A549 (cell line): ENCODE data around the gene HAND1. TPM values are rescaled to one million over a fixed set of nuclear protein-coding genes. Genes with fewer than 3 reads are reported as not detected.
A peak's percentile ranks its signal among the peaks of the same experiment; 100 is the strongest.

Experiments used
- ATAC-seq, 2 experiments: fragments of 200-7000 bp in 1 of 2; fragments of >200 bp in 1 of 2; cut with Nextera tagmentation in 1 of 2; cut with Tn5 transposase in 1 of 2; 3 replicates each; pipeline versions ENCODE4 v1.8.0 to v1.9.1; 2018 to 2020; ENCODE audit warnings: mild to moderate bottlenecking in 1 of 2, moderate library complexity in 1 of 2
- CTCF ChIA-PET: fragments of 300-600 bp; sonication (Branson Sonifier 250); formaldehyde crosslinking; extraction: SDS; loops from one replicate; lab custom pipeline; 2021; ENCODE audit warnings: antibody characterized with exemption, inconsistent platforms; lab: Yijun Ruan, JAX
- POLR2A ChIA-PET: fragments of 350-600 bp; formaldehyde crosslinking; extraction: SDS; loops from one replicate; lab custom pipeline; 2021; ENCODE audit warnings: antibody characterized with exemption, inconsistent platforms; lab: Yijun Ruan, JAX
- DNase-seq, 2 experiments: peaks; one replicate each; pipeline versions ENCODE4 v3.0.0 to v3.0.0-alpha.2; 2011 to 2016; ENCODE audit warnings: low read depth in 1 of 2, low spot score in 1 of 2
- FAIRE-seq: peaks from 2 replicates; lab custom pipeline; 2011; peaks lifted over from hg19 to GRCh38; lab: Jason Lieb, UNC
- H3K27ac ChIP-seq, 2 experiments: fragments of >200 bp; sonication (Bioruptor Twin); formaldehyde crosslinking; 3 replicates each; pipeline ENCODE4 v1.5.1; 2016 to 2017
- H3K4me1 ChIP-seq: fragments of >200 bp; sonication (Bioruptor Twin); formaldehyde crosslinking; 3 replicates; pipeline ENCODE4 v1.6.1; 2016
- H3K4me2 ChIP-seq: fragments of >200 bp; sonication (Bioruptor Twin); formaldehyde crosslinking; 3 replicates; pipeline ENCODE4 v1.6.1; 2016
- H3K4me3 ChIP-seq: fragments of >200 bp; sonication (Bioruptor Twin); formaldehyde crosslinking; 3 replicates; pipeline ENCODE4 v1.5.1; 2016
- H3K9me3 ChIP-seq: fragments of >200 bp; sonication (Bioruptor Twin); formaldehyde crosslinking; 3 replicates; pipeline ENCODE4 v1.6.1; 2016
- CHD2 ChIP-seq: fragments of 150-350 bp; IDR thresholded peaks from 2 replicates; pipeline ENCODE4 v1.6.1; 2014; ENCODE audit warnings: low read length; ENCODE audit not compliant: partially characterized antibody
- FOSL2 ChIP-seq, 2 experiments: fragments of 450-650 bp in 1 of 2; fragments of >200 bp in 1 of 2; sonication (Bioruptor Twin) in 1 of 2; formaldehyde crosslinking; IDR thresholded peaks; 2 replicates each; pipeline versions ENCODE4 v1.5.0 to v1.6.1; 2016 to 2020; ENCODE audit warnings: mild to moderate bottlenecking in 1 of 2, moderate library complexity in 1 of 2
- HOXB5 ChIP-seq: fragments of 250-450 bp; sonication (Bioruptor Pico); IDR thresholded peaks from 2 replicates; pipeline ENCODE4 v1.5.0; 2020; ENCODE audit warnings: mild to moderate bottlenecking, moderate library complexity
- JUN ChIP-seq, 2 experiments: fragments of >200 bp; sonication (Bioruptor Twin); formaldehyde crosslinking; IDR thresholded peaks; 2 replicates in 1 of 2; 3 replicates in 1 of 2; pipeline ENCODE4 v1.6.1; 2016 to 2017
- JUNB ChIP-seq: fragments of >200 bp; sonication (Bioruptor Twin); formaldehyde crosslinking; IDR thresholded peaks from 2 replicates; pipeline ENCODE4 v1.6.1; 2016
- KDM1A ChIP-seq: fragments of 200-600 bp; sonication (generic); IDR thresholded peaks from 2 replicates; pipeline ENCODE4 v1.6.1; 2016; ENCODE audit warnings: low read depth, mild to moderate bottlenecking
- KDM5A ChIP-seq: fragments of 200-600 bp; sonication (generic); IDR thresholded peaks from 2 replicates; pipeline ENCODE4 v1.6.1; 2016; ENCODE audit warnings: antibody characterized with exemption, mild to moderate bottlenecking
- MAFK ChIP-seq: fragments of 450-650 bp; IDR thresholded peaks from 2 replicates; pipeline ENCODE4 v1.6.1; 2014; ENCODE audit not compliant: partially characterized antibody
- MAX ChIP-seq: IDR thresholded peaks from 2 replicates; pipeline ENCODE4 v1.6.1; 2012
- NPAS2 ChIP-seq: fragments of 250-450 bp; sonication (Bioruptor Pico); IDR thresholded peaks from 2 replicates; pipeline ENCODE4 v1.8.0; 2022; ENCODE audit warnings: mild to moderate bottlenecking, moderate library complexity, borderline replicate concordance
- PHF8 ChIP-seq: fragments of 200-600 bp; sonication (generic); IDR thresholded peaks from 2 replicates; pipeline ENCODE4 v1.6.1; 2016; ENCODE audit warnings: low read depth, mild to moderate bottlenecking, antibody characterized with exemption, moderate library complexity, borderline replicate concordance
- POLR2A ChIP-seq: IDR thresholded peaks from 2 replicates; pipeline ENCODE4 v1.6.1; 2012; ENCODE audit warnings: mild to moderate bottlenecking, low read length
- RCOR1 ChIP-seq: fragments of 150-350 bp; IDR thresholded peaks from 2 replicates; pipeline ENCODE4 v1.6.1; 2014; ENCODE audit warnings: antibody characterized with exemption, low read length, low read depth
- SREBF2 ChIP-seq: fragments of 450-650 bp; IDR thresholded peaks from 2 replicates; pipeline ENCODE4 v1.6.1; 2014; ENCODE audit warnings: mild to moderate bottlenecking, moderate library complexity
- TFCP2L1 ChIP-seq: fragments of 250-450 bp; sonication (Bioruptor Pico); IDR thresholded peaks from 2 replicates; pipeline ENCODE4 v1.5.0; 2021; ENCODE audit warnings: mild to moderate bottlenecking
- ZNF302 ChIP-seq: fragments of 250-450 bp; sonication (Bioruptor Pico); IDR thresholded peaks from 2 replicates; pipeline ENCODE4 v1.9.0; 2021; ENCODE audit warnings: inconsistent platforms, mild to moderate bottlenecking, moderate library complexity
- whole genome bisulfite sequencing: methylation state at CpG from one replicate; pipeline ENCODE4 v1.1.6; 2017; ENCODE audit errors: missing lambda C conversion rate; 5-methylcytosine and 5-hydroxymethylcytosine counted together
- polyA plus RNA-seq, 4 experiments: library from polyadenylated mRNA; depleted of rRNA in 3 of 4; stranded (reverse); fragments of >200 nt; fragmentation: RNase III in 1 of 4; extraction: RNeasy Plus Mini Kit Qiagen cat#74134 plus additional on column Dnase treatment in 1 of 4; gene quantifications; 2 replicates in 3 of 4; 3 replicates in 1 of 4; pipeline ENCODE4 v1.2.3, GENCODE V29; 2011 to 2017
- TF ChIP-seq, protein P1 (sequence below): fragments of >200 bp; sonication (Bioruptor Twin); formaldehyde crosslinking; IDR thresholded peaks from 3 replicates; pipeline ENCODE4 v1.5.1; 2016
- TF ChIP-seq, protein P2 (sequence below): IDR thresholded peaks from 2 replicates; pipeline ENCODE4 v1.6.1; 2012
- TF ChIP-seq, protein P3 (sequence below): fragments of >200 bp; sonication (Bioruptor Twin); formaldehyde crosslinking; IDR thresholded peaks from 3 replicates; pipeline ENCODE4 v1.6.1; 2016
- TF ChIP-seq, protein P4 (sequence below): IDR thresholded peaks from 2 replicates; pipeline ENCODE4 v1.6.1; 2012; ENCODE audit warnings: low read depth, borderline replicate concordance

The HAND1 gene
- polyA plus RNA-seq, 2 of the 4 experiments (the other 2 are of a cell fraction): 0.04 TPM; not detected in 1

GRCh38 chr5:154449786-154450185 lies 28.2 kb downstream of the HAND1 start (continued):
- no peak for TF ChIP-seq RCOR1

- CTCF ChIA-PET: interaction anchor here (1.0 to 4.8 kb wide), 4 partner anchors 14 to 193 kb away, joined by 3 to 24 read pairs (median 6); no protein-coding TSS in a partner anchor
- WGBS: 22% methylated on average over 10 of the region's 10 CpGs
- DNase-seq: peak in 1 of 2 experiments; percentile 34
- peak; percentile 1 to 2; a peak in 3 of 6 replicates for ATAC-seq
- FAIRE-seq: no peak
- Histone ChIP-seq H3K27ac (peak overlapping the region; percentile 70 to 96; a peak in 5 of 6 replicates), H3K9me3 (no peaks in the 10 kb centered on the region), H3K4me3 (peak overlapping the region; percentile 95)
- POLR2A ChIA-PET: interaction anchor here (1.1 kb wide), 1 partner anchor 257 kb away, joined by 3 read pairs; the partner anchor contains the start of gene GALNT10
- TF ChIP-seq, protein P1, sequence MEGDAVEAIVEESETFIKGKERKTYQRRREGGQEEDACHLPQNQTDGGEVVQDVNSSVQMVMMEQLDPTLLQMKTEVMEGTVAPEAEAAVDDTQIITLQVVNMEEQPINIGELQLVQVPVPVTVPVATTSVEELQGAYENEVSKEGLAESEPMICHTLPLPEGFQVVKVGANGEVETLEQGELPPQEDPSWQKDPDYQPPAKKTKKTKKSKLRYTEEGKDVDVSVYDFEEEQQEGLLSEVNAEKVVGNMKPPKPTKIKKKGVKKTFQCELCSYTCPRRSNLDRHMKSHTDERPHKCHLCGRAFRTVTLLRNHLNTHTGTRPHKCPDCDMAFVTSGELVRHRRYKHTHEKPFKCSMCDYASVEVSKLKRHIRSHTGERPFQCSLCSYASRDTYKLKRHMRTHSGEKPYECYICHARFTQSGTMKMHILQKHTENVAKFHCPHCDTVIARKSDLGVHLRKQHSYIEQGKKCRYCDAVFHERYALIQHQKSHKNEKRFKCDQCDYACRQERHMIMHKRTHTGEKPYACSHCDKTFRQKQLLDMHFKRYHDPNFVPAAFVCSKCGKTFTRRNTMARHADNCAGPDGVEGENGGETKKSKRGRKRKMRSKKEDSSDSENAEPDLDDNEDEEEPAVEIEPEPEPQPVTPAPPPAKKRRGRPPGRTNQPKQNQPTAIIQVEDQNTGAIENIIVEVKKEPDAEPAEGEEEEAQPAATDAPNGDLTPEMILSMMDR: no peak
- TF ChIP-seq, all 56 proteins: peak for 0
- Histone ChIP-seq H3K4me1 (peaks cover 29% of the 10 kb centered on the region), H3K4me2 (peak overlapping the region; percentile 95)
Measured at GRCh38 chr5:154447089-154447725, 30.8 kb downstream of the HAND1 start.

DNA sequence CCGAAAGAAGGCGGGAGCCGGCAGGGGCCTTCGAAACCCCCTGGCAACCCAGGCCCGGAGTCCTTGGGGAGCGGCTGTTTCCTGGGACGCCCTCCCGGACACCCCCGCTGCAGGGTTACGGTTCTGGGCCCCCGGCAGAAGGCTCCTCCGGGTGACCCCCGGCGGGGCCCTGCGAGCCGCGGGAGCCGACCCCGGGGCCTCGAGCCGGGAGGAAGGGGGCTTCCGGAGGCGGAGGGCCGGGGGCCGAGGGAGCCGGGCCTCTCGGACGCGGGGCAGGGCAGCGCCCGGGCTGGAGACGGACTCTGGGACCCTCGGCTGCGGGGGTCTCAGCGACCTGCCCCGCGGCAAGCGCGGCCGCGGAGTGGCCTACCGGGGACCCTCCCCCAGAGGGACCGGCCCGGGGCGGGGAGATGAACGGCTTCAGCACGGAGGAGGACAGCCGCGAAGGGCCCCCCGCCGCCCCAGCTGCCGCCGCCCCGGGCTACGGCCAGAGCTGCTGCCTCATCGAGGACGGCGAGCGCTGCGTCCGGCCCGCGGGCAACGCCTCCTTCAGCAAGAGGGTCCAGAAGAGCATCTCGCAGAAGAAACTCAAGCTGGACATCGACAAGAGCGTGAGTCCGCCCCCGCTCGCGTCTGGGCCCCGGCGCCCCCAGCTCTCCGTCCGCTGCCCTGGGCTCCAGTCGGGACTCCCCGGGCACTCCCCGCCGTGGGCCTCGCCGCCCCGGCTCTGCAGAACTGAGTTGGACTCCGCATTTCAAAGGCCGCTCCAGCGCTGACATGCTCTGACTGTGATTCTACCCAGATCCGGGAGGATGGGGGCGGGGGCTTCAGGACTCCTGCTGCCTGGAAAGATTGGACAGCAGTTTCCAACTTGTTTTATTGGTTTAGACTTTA lies 31.6 kb downstream of the HAND1 start:
- ATAC-seq: peak; percentile 55 to 57
- ChIA-PET POLR2A (interaction anchor here (1.1 kb wide), 1 partner anchor 256 kb away, joined by 3 read pairs; the partner anchor contains the start of gene GALNT10), CTCF (interaction anchor here (4.8 kb wide), 1 partner anchor 20 kb away, joined by 24 read pairs; no protein-coding TSS in a partner anchor)
- no peak for FAIRE-seq
- TF ChIP-seq KDM1A (no peak), PHF8 (peak; percentile 51; the same call in 1 of the 2 replicates)
- peaks cover 29% of the 10 kb centered on the region for H3K4me1 ChIP-seq
- H3K4me3 ChIP-seq: peak overlapping the region; percentile 95
- 1% methylated on average over 12 of the region's 87 CpGs for WGBS
- H3K9me3 ChIP-seq: no peaks in the 10 kb centered on the region
- H3K27ac ChIP-seq: peak overlapping the region; percentile 70 to 96
- DNase-seq: peak; percentile 39 to 46
- peak overlapping the region; percentile 95 for H3K4me2 ChIP-seq

GRCh38 chr5:154445422-154446194 lies 32.4 kb downstream of the HAND1 start, which contains the start of gene SAP30L:
TSS of gene SAP30L (plus strand) at chr5:154445997. CDS start at chr5:154446605, 608 bp downstream.
- DNase-seq (peak; percentile 89 to 100), ATAC-seq (peak; percentile 94 to 96), FAIRE-seq (no peak)
- H3K27ac ChIP-seq: peak within 1 kb of the TSS; percentile 70 to 96
- CTCF ChIA-PET: no interaction called here
- WGBS: under 1% methylated on average over 33 of the region's 70 CpGs
- peak within 1 kb of the TSS; percentile 97 for H3K4me2 ChIP-seq
- peak within 1 kb of the TSS; percentile 95 for H3K4me3 ChIP-seq
- peaks cover 29% of the 10 kb centered on the region for H3K4me1 ChIP-seq
- TF ChIP-seq, protein P2, sequence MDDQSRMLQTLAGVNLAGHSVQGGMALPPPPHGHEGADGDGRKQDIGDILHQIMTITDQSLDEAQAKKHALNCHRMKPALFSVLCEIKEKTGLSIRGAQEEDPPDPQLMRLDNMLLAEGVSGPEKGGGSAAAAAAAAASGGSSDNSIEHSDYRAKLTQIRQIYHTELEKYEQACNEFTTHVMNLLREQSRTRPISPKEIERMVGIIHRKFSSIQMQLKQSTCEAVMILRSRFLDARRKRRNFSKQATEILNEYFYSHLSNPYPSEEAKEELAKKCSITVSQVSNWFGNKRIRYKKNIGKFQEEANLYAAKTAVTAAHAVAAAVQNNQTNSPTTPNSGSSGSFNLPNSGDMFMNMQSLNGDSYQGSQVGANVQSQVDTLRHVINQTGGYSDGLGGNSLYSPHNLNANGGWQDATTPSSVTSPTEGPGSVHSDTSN: peak; percentile 98
- TF ChIP-seq ZNF302 (CRISPR knock-in tag) (no peak), JUN (IDR thresholded peaks at IDR 0.05) (peak in 1 of 2 experiments; percentile 52; a peak in 2 of 5 replicates), TFCP2L1 (CRISPR knock-in tag) (no peak), KDM5A (no peak; the same call in 1 of the 2 replicates), MAX (peak; percentile 33), FOSL2 (IDR thresholded peaks at IDR 0.05) (no peak), FOSL2 (CRISPR knock-in tag; IDR thresholded peaks at IDR 0.05) (no peak), HOXB5 (no peak), POLR2A (peak; percentile 48), NPAS2 (CRISPR knock-in tag) (no peak), JUNB (no peak), SREBF2 (no peak), PHF8 (peak; percentile 35; the same call in 1 of the 2 replicates), CHD2 (no peak), MAFK (no peak)
- TF ChIP-seq, protein P3, sequence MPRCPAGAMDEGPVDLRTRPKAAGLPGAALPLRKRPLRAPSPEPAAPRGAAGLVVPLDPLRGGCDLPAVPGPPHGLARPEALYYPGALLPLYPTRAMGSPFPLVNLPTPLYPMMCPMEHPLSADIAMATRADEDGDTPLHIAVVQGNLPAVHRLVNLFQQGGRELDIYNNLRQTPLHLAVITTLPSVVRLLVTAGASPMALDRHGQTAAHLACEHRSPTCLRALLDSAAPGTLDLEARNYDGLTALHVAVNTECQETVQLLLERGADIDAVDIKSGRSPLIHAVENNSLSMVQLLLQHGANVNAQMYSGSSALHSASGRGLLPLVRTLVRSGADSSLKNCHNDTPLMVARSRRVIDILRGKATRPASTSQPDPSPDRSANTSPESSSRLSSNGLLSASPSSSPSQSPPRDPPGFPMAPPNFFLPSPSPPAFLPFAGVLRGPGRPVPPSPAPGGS: peak; percentile 71; the same call in 2 of the 3 replicates
- TF ChIP-seq, protein P4, sequence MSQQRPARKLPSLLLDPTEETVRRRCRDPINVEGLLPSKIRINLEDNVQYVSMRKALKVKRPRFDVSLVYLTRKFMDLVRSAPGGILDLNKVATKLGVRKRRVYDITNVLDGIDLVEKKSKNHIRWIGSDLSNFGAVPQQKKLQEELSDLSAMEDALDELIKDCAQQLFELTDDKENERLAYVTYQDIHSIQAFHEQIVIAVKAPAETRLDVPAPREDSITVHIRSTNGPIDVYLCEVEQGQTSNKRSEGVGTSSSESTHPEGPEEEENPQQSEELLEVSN: peak; percentile 28; the same call in 1 of the 2 replicates
- TF ChIP-seq, all 56 proteins: peak for 7
- POLR2A ChIA-PET: interaction anchor here (1.1 kb wide), 1 partner anchor 256 kb away, joined by 3 read pairs; the partner anchor contains the start of gene GALNT10
- H3K9me3 ChIP-seq: no peaks in the 10 kb centered on the region
